Amniotic stem cell (primary cell): Measurements from ENCODE around the gene CASTOR2.
"Not testable (repeated sequence)": the region's sequence is repeated elsewhere in the genome, so short reads cannot be mapped to it uniquely, and the experiment has no call there.

Source experiments
- DNase-seq: peaks from one replicate; lab custom pipeline; 2025; lab: John Stamatoyannopoulos, UW

The CASTOR2 gene

GRCh38 chr7:74964511-74965119, at the start of gene CASTOR2:
CASTOR2 (plus strand) TSS chr7:74964705; CDS start chr7:74964986, 281 bp downstream.
- peak; percentile 7 for DNase-seq

- DNase-seq, result not testable (repeated sequence)
Measured at GRCh38 chr7:74922321-74922890, 42.1 kb upstream of the CASTOR2 start.

GRCh38 chr7:74923644-74924043, 40.9 kb upstream of the CASTOR2 start:
- DNase-seq, result not testable (repeated sequence)

GRCh38 chr7:74926968-74927367, 37.5 kb upstream of the CASTOR2 start:
- DNase-seq, result not testable (repeated sequence)

- not testable (repeated sequence) for DNase-seq
Measured at GRCh38 chr7:74931563-74932328, 32.8 kb upstream of the CASTOR2 start.

- DNase-seq, result not testable (repeated sequence)
Measured at GRCh38 chr7:74939429-74939828, 25.1 kb upstream of the CASTOR2 start.

- not testable (repeated sequence) for DNase-seq
Measured at GRCh38 chr7:74941302-74942069, 23.0 kb upstream of the CASTOR2 start.

- DNase-seq, result not testable (repeated sequence)
Measured at GRCh38 chr7:74943923-74944322, 20.6 kb upstream of the CASTOR2 start.

GRCh38 chr7:74947741-74948140, 16.8 kb upstream of the CASTOR2 start:
- DNase-seq, result not testable (repeated sequence)

GRCh38 chr7:74953774-74954173, 10.7 kb upstream of the CASTOR2 start:
- DNase-seq, result not testable (repeated sequence)

GRCh38 chr7:74958328-74958727, 6.2 kb upstream of the CASTOR2 start:
- not testable (repeated sequence) for DNase-seq

GRCh38 chr7:74963704-74964510, 598 bp upstream of the CASTOR2 start:
- DNase-seq, result not testable (repeated sequence)

- DNase-seq, result not testable (repeated sequence)
Measured at GRCh38 chr7:74966208-74966854, 1.8 kb downstream of the CASTOR2 start.

- not testable (repeated sequence) for DNase-seq
Measured at GRCh38 chr7:74966909-74967308, 2.4 kb downstream of the CASTOR2 start.

- DNase-seq, result not testable (repeated sequence)
Measured at GRCh38 chr7:74971431-74971830, 6.9 kb downstream of the CASTOR2 start.

- not testable (repeated sequence) for DNase-seq
Measured at GRCh38 chr7:74972377-74972776, 7.9 kb downstream of the CASTOR2 start.

- not testable (repeated sequence) for DNase-seq
Measured at GRCh38 chr7:74975959-74976358, 11.5 kb downstream of the CASTOR2 start.

- not testable (repeated sequence) for DNase-seq
Measured at GRCh38 chr7:74977523-74977922, 13.0 kb downstream of the CASTOR2 start.

GRCh38 chr7:74988436-74988835, 23.9 kb downstream of the CASTOR2 start:
- DNase-seq, result not testable (repeated sequence)

- no peak for DNase-seq
Measured at GRCh38 chr7:74993121-74993520, 28.6 kb downstream of the CASTOR2 start.
